Panc1 (cell line): ENCODE results near the gene SORD. TPM values are rescaled to one million over a fixed set of nuclear protein-coding genes. Genes with fewer than 3 reads are reported as not detected.
"Not testable (repeated sequence)": the region's sequence is repeated elsewhere in the genome, so short reads cannot be mapped to it uniquely, and the experiment has no call there.

Source experiments
- ATAC-seq: fragments of 200-7000 bp; cut with Tn5 transposase; 2 replicates; pipeline ENCODE4 v1.9.1; 2020; ENCODE audit warnings: mild to moderate bottlenecking, moderate library complexity
- Bru-seq: library from RNA; stranded (reverse); fragments of 400-500 nt; gene quantifications from one replicate; lab custom pipeline; 2021; lab: Mats Ljungman, UMichigan
- BruChase-seq, 2 experiments: library from RNA; stranded (reverse); fragments of 400-500 nt; gene quantifications; one replicate each; lab custom pipeline; 2021; lab: Mats Ljungman, UMichigan
- BruUV-seq: library from RNA; stranded (reverse); fragments of 400-500 nt; replicated peaks from 2 replicates; lab custom pipeline; 2021; lab: Mats Ljungman, UMichigan
- CTCF ChIA-PET: fragments of 300-600 bp; sonication (Branson Sonifier 250); formaldehyde crosslinking; loops from one replicate; lab custom pipeline; 2022; ENCODE audit warnings: antibody characterized with exemption; lab: Charles Lee
- POLR2A ChIA-PET: fragments of 300-600 bp; sonication (Branson Sonifier 250); formaldehyde crosslinking; loops from one replicate; lab custom pipeline; 2022; ENCODE audit warnings: antibody characterized with exemption; lab: Charles Lee
- DNase-seq: peaks from one replicate; pipeline ENCODE4 v3.0.0-alpha.2; 2010; ENCODE audit warnings: low read depth, low spot score
- H3K27ac ChIP-seq: 2 replicates; pipeline ENCODE4 v1.5.1; 2011; ENCODE audit warnings: mild to moderate bottlenecking, low read length, inconsistent platforms
- H3K27me3 ChIP-seq: fragments of 200-500 bp; sonication (Bioruptor generic); 2 replicates; pipeline ENCODE4 v1.6.0; 2014; ENCODE audit warnings: low read length, inconsistent platforms; ENCODE audit not compliant: control insufficient read depth, insufficient read depth
- H3K36me3 ChIP-seq: fragments of 200-500 bp; sonication (Bioruptor generic); 2 replicates; pipeline ENCODE4 v1.5.1; 2014; ENCODE audit warnings: inconsistent platforms, mild to moderate bottlenecking, low read length, moderate library complexity; ENCODE audit not compliant: control insufficient read depth, insufficient read depth
- H3K4me1 ChIP-seq: 2 replicates; pipeline ENCODE4 v1.5.1; 2011; ENCODE audit warnings: inconsistent platforms, mild to moderate bottlenecking, low read length, moderate library complexity; ENCODE audit not compliant: control insufficient read depth, insufficient read depth
- H3K4me3 ChIP-seq, 2 experiments: 2 replicates each; pipeline ENCODE4 v1.5.1; 2011 to 2012; ENCODE audit warnings: low read depth in 2 of 2, low read length in 2 of 2, mild to moderate bottlenecking in 2 of 2, inconsistent platforms in 1 of 2, moderate library complexity in 1 of 2
- H3K9me3 ChIP-seq: fragments of 200-500 bp; sonication (Bioruptor generic); 2 replicates; pipeline ENCODE4 v1.5.1; 2014; ENCODE audit warnings: low read depth, mild to moderate bottlenecking, inconsistent platforms, low read length, moderate library complexity; ENCODE audit not compliant: control insufficient read depth, insufficient read depth
- POLR2AphosphoS5 ChIP-seq: IDR thresholded peaks from 2 replicates; pipeline ENCODE4 v1.6.1; 2012; ENCODE audit warnings: mild to moderate bottlenecking, low read depth, low read length, moderate library complexity
- SIN3A ChIP-seq: IDR thresholded peaks from 2 replicates; pipeline ENCODE4 v1.6.1; 2012; ENCODE audit warnings: low read depth, mild to moderate bottlenecking, low read length, moderate library complexity, borderline replicate concordance; ENCODE audit not compliant: insufficient read depth
- in situ Hi-C: cut with HindIII; loops from 2 replicates; pipeline ENCODE4 v1.10.0; 2016; ENCODE audit warnings: low sequenced_read_pairs, low pct_unique_long_range_greater_than_20kb
- intact Hi-C: fragments of 100-400 bp; cut with micrococcal nuclease; formaldehyde crosslinking; loops from one replicate; pipeline ENCODE4 v1.10.0; 2022; ENCODE audit not compliant: unreplicated experiment
- long read RNA-seq: library from polyadenylated mRNA; unstranded; transcript quantifications from one replicate; pipeline ENCODE4 v2.0.0, GENCODE V29; 2021; ENCODE audit not compliant: unreplicated experiment
- polyA plus RNA-seq: library from polyadenylated mRNA; unstranded; fragments of >200 nt; gene quantifications from one replicate; pipeline ENCODE4 v1.2.1, GENCODE V29; 2012; ENCODE audit warnings: missing spikeins; ENCODE audit not compliant: insufficient read length
- total RNA-seq: library from RNA; stranded (reverse); gene quantifications from one replicate; pipeline ENCODE4 v1.2.1, GENCODE V29; 2021; ENCODE audit not compliant: unreplicated experiment

SORD gene
- total RNA-seq (34.0 TPM), Bru-seq, nascent RNA (percentile 65 among the genes with signal in this experiment), BruChase-seq, experiment 1, labeled RNA remaining after a 2-hour chase (percentile 57 among the genes with signal in this experiment), BruChase-seq, experiment 2, labeled RNA remaining after a 6-hour chase (percentile 64 among the genes with signal in this experiment)
- 30.5 TPM for polyA plus RNA-seq
- long read RNA-seq, full-length matches to known transcripts = 48 of 68 reads
- long read RNA-seq, partial matches to known transcripts = 14 of 68 reads
- long read RNA-seq, other reads (novel, unspliced or antisense) = 6 of 68 reads

- in situ Hi-C loops (no loop called here), intact Hi-C loops (no loop called here)
- TF ChIP-seq POLR2AphosphoS5 (peak; percentile 58; the same call in 1 of the 2 replicates), SIN3A (no peak)
- ChIA-PET POLR2A (no interaction called here), CTCF (interaction anchor here (1.9 kb wide), 1 partner anchor 54 kb away, joined by 5 read pairs; no protein-coding TSS in a partner anchor)
- no TSS peak for BruUV-seq
- DNase-seq (no peak), ATAC-seq (peak; percentile 100)
- Histone ChIP-seq H3K4me3 (peak within 1 kb of the TSS; percentile 76 to 87), H3K27me3 (no peaks in the 10 kb centered on the region), H3K9me3 (no peaks in the 10 kb centered on the region), H3K4me1 (peaks cover 6% of the 10 kb centered on the region), H3K27ac (peak within 1 kb of the TSS; percentile 89), H3K36me3 (no peaks in the 10 kb centered on the region; the same call in 1 of the 2 replicates)
These were observed at the start of gene SORD for GRCh38 chr15:45022871-45023658. TSS of gene SORD (plus strand) at chr15:45023195. CDS start at chr15:45023284, 89 bp downstream.

GRCh38 chr15:44976183-44976582 lies 46.8 kb upstream of the SORD start:
- H3K9me3 ChIP-seq, CTCF ChIA-PET, BruUV-seq, ATAC-seq, H3K27me3 ChIP-seq, POLR2A ChIA-PET, H3K27ac ChIP-seq, H3K36me3 ChIP-seq, in situ Hi-C loops, H3K4me3 ChIP-seq, DNase-seq, intact Hi-C loops, H3K4me1 ChIP-seq: not testable (repeated sequence)

- intact Hi-C loops, BruUV-seq, ATAC-seq, H3K27ac ChIP-seq, in situ Hi-C loops, H3K27me3 ChIP-seq, DNase-seq, POLR2A ChIA-PET, H3K4me1 ChIP-seq, H3K9me3 ChIP-seq, H3K4me3 ChIP-seq, H3K36me3 ChIP-seq: not testable (repeated sequence)
- CTCF ChIA-PET = interaction anchor here (0.8 kb wide), 1 partner anchor 63 kb away, joined by 3 read pairs; no protein-coding TSS in a partner anchor
These were observed 45.2 kb upstream of the SORD start for GRCh38 chr15:44977781-44978180.

- ATAC-seq, DNase-seq, H3K4me1 ChIP-seq, H3K27me3 ChIP-seq, H3K4me3 ChIP-seq, H3K27ac ChIP-seq, POLR2A ChIA-PET, H3K36me3 ChIP-seq, in situ Hi-C loops, intact Hi-C loops, CTCF ChIA-PET, BruUV-seq, H3K9me3 ChIP-seq: not testable (repeated sequence)
These were observed 43.2 kb upstream of the SORD start for GRCh38 chr15:44979617-44980339.

- H3K4me3 ChIP-seq, H3K27me3 ChIP-seq, H3K4me1 ChIP-seq, H3K36me3 ChIP-seq, ATAC-seq, CTCF ChIA-PET, H3K27ac ChIP-seq, intact Hi-C loops, in situ Hi-C loops, POLR2A ChIA-PET, H3K9me3 ChIP-seq, DNase-seq, BruUV-seq: not testable (repeated sequence)
These were observed 38.9 kb upstream of the SORD start for GRCh38 chr15:44984144-44984543.

GRCh38 chr15:44986346-44987055 lies 36.5 kb upstream of the SORD start:
- in situ Hi-C loops, H3K36me3 ChIP-seq, DNase-seq, H3K4me1 ChIP-seq, H3K4me3 ChIP-seq, intact Hi-C loops, BruUV-seq, CTCF ChIA-PET, H3K27ac ChIP-seq, H3K9me3 ChIP-seq, ATAC-seq, H3K27me3 ChIP-seq, POLR2A ChIA-PET: not testable (repeated sequence)
